ENCODE measurements around the gene TTC21A. TPM values are rescaled to one million over a fixed set of nuclear protein-coding genes. Genes with fewer than 3 reads are reported as not detected.

The TTC21A gene
- total and polyA plus RNA-seq, 2 experiments from 2014 or later = 3.7 to 6.5 TPM

DNA sequence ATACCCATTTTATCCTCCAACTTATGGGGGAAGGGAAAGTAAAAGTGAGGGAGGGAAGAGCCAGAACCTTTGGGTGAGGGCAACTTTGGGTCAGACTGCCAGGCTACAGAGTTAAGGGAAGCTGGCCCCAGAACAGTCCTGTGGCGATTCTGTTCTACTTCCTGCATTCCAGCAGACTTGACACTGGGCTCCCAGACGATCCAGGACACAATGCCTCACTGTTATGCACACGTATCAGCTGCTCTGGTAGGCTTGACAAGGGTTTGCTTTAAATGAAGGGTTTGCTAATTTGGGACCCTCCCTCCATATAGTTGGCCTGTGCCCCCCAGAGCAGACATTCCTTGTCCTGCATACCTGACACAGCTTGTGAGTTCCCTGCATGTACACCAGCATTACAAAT is 10.7 kb upstream of the TTC21A start:
- Histone ChIP-seq H3K4me3 (no peak overlapping the region), H3K4me2 (no peak overlapping the region), H3K9me2 (replicated peaks; ENCODE audit: insufficient read depth) (no peaks in the 10 kb centered on the region), H3K9me3 (ENCODE audit: low read depth) (no peaks in the 10 kb centered on the region), H3K27ac (peak overlapping the region; percentile 23), H4K20me1 (ENCODE audit: insufficient read depth, poor library complexity, severe bottlenecking) (peaks cover 6% of the 10 kb centered on the region), H3K79me2 (peaks cover 9% of the 10 kb centered on the region), H2AFZ (no peak overlapping the region), H3K27me3 (no peaks in the 10 kb centered on the region), H3K4me1 (ENCODE audit: insufficient read depth) (no peaks in the 10 kb centered on the region), H3K36me3 (replicated peaks; ENCODE audit: insufficient read depth, low read depth) (no peaks in the 10 kb centered on the region)
- DNase-seq (ENCODE audit: low spot score) = no peak
- 39% methylated on average over 3 of the region's 3 CpGs for WGBS (ENCODE audit: low lambda C conversion rate, missing lambda C conversion rate)
- no peak for TF ChIP-seq EZH2phosphoT487 (IDR thresholded peaks at IDR 0.05; ENCODE audit: low read depth, severe bottlenecking, unreplicated experiment)
- TF ChIP-seq, protein P1, sequence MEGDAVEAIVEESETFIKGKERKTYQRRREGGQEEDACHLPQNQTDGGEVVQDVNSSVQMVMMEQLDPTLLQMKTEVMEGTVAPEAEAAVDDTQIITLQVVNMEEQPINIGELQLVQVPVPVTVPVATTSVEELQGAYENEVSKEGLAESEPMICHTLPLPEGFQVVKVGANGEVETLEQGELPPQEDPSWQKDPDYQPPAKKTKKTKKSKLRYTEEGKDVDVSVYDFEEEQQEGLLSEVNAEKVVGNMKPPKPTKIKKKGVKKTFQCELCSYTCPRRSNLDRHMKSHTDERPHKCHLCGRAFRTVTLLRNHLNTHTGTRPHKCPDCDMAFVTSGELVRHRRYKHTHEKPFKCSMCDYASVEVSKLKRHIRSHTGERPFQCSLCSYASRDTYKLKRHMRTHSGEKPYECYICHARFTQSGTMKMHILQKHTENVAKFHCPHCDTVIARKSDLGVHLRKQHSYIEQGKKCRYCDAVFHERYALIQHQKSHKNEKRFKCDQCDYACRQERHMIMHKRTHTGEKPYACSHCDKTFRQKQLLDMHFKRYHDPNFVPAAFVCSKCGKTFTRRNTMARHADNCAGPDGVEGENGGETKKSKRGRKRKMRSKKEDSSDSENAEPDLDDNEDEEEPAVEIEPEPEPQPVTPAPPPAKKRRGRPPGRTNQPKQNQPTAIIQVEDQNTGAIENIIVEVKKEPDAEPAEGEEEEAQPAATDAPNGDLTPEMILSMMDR (IDR thresholded peaks at IDR 0.05; ENCODE audit: poor library complexity) = no peak
- TF ChIP-seq EZH2 (IDR thresholded peaks at IDR 0.05; ENCODE audit: borderline replicate concordance) = no peak

DNA sequence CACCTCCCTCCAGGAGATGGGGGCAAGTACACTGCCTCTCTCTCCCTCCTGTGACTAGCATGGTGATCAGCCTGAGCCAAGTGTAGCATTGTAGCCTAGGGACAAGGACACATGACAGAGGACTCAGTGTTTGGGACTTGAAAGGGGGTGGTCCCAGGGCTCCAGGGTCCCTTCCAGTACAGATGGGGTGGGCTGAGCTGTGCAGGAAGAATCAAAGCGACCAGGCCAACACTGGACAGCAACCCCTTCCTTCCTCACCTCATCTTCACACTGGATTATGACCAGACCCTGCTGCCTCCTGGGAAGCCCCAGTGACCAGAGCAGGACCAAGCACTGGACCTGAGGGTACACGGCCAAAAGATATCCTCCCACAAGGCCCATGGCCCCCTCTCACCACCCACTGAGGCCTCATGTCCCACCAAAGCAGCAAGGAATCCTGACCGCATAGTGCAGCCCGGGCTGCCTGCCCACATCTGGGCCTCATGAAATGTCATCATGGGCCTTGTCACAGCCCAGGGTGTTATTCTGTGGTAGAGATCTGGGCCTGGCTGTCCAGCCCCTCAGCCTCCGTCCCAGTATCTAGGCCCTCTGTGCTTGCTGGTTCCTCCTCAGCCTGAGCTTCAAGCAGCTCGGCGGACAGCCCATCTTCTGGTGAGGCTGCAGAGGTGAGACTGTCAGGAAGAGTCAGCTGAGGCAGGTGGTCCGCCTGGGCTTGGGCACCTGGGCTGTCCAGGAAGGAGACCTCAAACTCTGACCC is 9.6 kb upstream of the TTC21A start:
- H3K79me2 ChIP-seq = peaks cover 16% of the 10 kb centered on the region
- no peak overlapping the region for H3K4me2 ChIP-seq
- DNase-seq (ENCODE audit: low spot score) = no peak
- H2AFZ ChIP-seq = no peak overlapping the region
- TF ChIP-seq, protein P1 (IDR thresholded peaks at IDR 0.05; ENCODE audit: poor library complexity) = no peak
- TF ChIP-seq EZH2phosphoT487 (IDR thresholded peaks at IDR 0.05; ENCODE audit: low read depth, severe bottlenecking, unreplicated experiment) (no peak), EZH2 (IDR thresholded peaks at IDR 0.05; ENCODE audit: borderline replicate concordance) (no peak)
- no peaks in the 10 kb centered on the region for H3K36me3 ChIP-seq (replicated peaks; ENCODE audit: insufficient read depth, low read depth)
- no peak overlapping the region for H3K27ac ChIP-seq
- H3K27me3 ChIP-seq = no peaks in the 10 kb centered on the region
- no peaks in the 10 kb centered on the region for H3K4me1 ChIP-seq (ENCODE audit: insufficient read depth)
- WGBS (ENCODE audit: low lambda C conversion rate, missing lambda C conversion rate) = 97% methylated on average over 8 of the region's 8 CpGs
- H3K9me3 ChIP-seq (ENCODE audit: low read depth) = no peaks in the 10 kb centered on the region
- peaks cover 14% of the 10 kb centered on the region for H4K20me1 ChIP-seq (ENCODE audit: insufficient read depth, poor library complexity, severe bottlenecking)
- H3K9me2 ChIP-seq (replicated peaks; ENCODE audit: insufficient read depth) = no peaks in the 10 kb centered on the region
- H3K4me3 ChIP-seq = no peak overlapping the region

DNA sequence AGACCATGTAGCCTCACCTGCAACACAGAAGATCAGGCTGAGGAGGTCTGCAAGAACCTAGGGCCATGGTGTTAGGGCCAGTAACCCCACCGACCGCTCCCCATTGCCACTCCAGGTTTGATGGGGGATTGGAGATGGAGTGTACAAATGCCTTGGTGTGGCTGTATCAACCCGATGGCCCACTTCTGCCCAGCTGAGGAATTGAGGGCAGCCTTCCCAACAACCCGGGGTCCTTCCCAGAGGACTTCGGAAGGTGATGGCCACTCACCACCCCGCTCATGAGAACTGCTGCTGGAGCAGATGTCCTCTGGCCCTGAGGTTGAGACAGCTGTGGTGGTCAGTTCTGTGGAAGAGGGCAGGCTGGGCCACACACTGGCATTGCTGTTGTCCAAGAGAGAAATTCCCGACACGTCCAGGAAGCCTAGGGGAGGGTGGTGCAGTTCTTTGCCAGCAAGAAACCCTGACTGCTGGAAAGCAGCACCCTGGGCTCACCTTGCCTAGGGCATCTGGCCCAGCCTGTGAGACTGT is 8.9 kb upstream of the TTC21A start:
- no peaks in the 10 kb centered on the region for H3K9me3 ChIP-seq (ENCODE audit: low read depth)
- TF ChIP-seq EZH2 (IDR thresholded peaks at IDR 0.05; ENCODE audit: borderline replicate concordance) = no peak
- TF ChIP-seq, protein P1 (IDR thresholded peaks at IDR 0.05; ENCODE audit: poor library complexity) = no peak
- no peak overlapping the region for H3K27ac ChIP-seq
- peaks cover 23% of the 10 kb centered on the region for H3K79me2 ChIP-seq
- H3K4me3 ChIP-seq = no peak overlapping the region
- DNase-seq (ENCODE audit: low spot score) = no peak
- H2AFZ ChIP-seq = no peak overlapping the region
- no peaks in the 10 kb centered on the region for H3K36me3 ChIP-seq (replicated peaks; ENCODE audit: insufficient read depth, low read depth)
- peaks cover 20% of the 10 kb centered on the region for H4K20me1 ChIP-seq (ENCODE audit: insufficient read depth, poor library complexity, severe bottlenecking)
- H3K4me1 ChIP-seq (ENCODE audit: insufficient read depth) = no peaks in the 10 kb centered on the region
- 95% methylated on average over 8 of the region's 8 CpGs for WGBS (ENCODE audit: low lambda C conversion rate, missing lambda C conversion rate)
- no peaks in the 10 kb centered on the region for H3K9me2 ChIP-seq (replicated peaks; ENCODE audit: insufficient read depth)
- no peak overlapping the region for H3K4me2 ChIP-seq
- H3K27me3 ChIP-seq = no peaks in the 10 kb centered on the region

Measured in hepatocyte (in vitro differentiated cells).